HT1080 (cell line): ENCODE data around the gene PHEX. TPM values are rescaled to one million over a fixed set of nuclear protein-coding genes. Genes with fewer than 3 reads are reported as not detected.
A peak's percentile ranks its signal among the peaks of the same experiment; 100 is the strongest.

Experiments
- DNase-seq: peaks from one replicate; pipeline ENCODE4 v3.0.0-alpha.2; 2015; ENCODE audit warnings: low read depth
- polyA plus RNA-seq, 2 experiments: library from polyadenylated mRNA; depleted of rRNA; stranded (reverse); fragments of >200 nt; gene quantifications; 2 replicates each; pipeline ENCODE4 v1.2.3, GENCODE V29; 2015
- total RNA-seq: library from RNA; depleted of rRNA; stranded (reverse); fragments of >200 nt; shearing (Covaris generic); gene quantifications from 2 replicates; pipeline ENCODE4 v1.2.3, GENCODE V29; 2014; rRNA removed

PHEX gene
- total RNA-seq = 0.47 and 0.59 TPM in 2 replicates
- polyA plus RNA-seq (2015; cell fraction: cytosol; rRNA removed) = 0.91 and 1.1 TPM in 2 replicates
- polyA plus RNA-seq (2015; cell fraction: nucleus; rRNA removed) = 0.38 and 0.54 TPM in 2 replicates

GRCh38 chrX:22032084-22032483 lies at the start of gene PHEX:
Gene PHEX (plus strand): TSS chrX:22032325. CDS start chrX:22033006, 681 bp downstream.
- no peak for DNase-seq

- DNase-seq = peak; percentile 77
Observed at GRCh38 chrX:21985332-21985777, 46.8 kb upstream of the PHEX start.

- DNase-seq = no peak
Observed at GRCh38 chrX:21986596-21986995, 45.5 kb upstream of the PHEX start.

- no peak for DNase-seq
Observed at GRCh38 chrX:21989384-21989783, 42.7 kb upstream of the PHEX start.

GRCh38 chrX:21990832-21991231 lies 41.3 kb upstream of the PHEX start:
- DNase-seq = no peak

- DNase-seq = no peak
Observed at GRCh38 chrX:21991504-21991903, 40.6 kb upstream of the PHEX start.

- no peak for DNase-seq
Observed at GRCh38 chrX:21993265-21993664, 38.9 kb upstream of the PHEX start.

- DNase-seq = peak; percentile 65
Observed at GRCh38 chrX:21996872-21997455, 35.2 kb upstream of the PHEX start.

- no peak for DNase-seq
Observed at GRCh38 chrX:21998037-21998436, 34.1 kb upstream of the PHEX start.

- DNase-seq = no peak
Observed at GRCh38 chrX:22004866-22005265, 27.3 kb upstream of the PHEX start.

GRCh38 chrX:22012051-22012450 lies 20.1 kb upstream of the PHEX start:
- no peak for DNase-seq

- no peak for DNase-seq
Observed at GRCh38 chrX:22012931-22013330, 19.2 kb upstream of the PHEX start.

GRCh38 chrX:22015139-22015750 lies 16.9 kb upstream of the PHEX start:
- no peak for DNase-seq

- no peak for DNase-seq
Observed at GRCh38 chrX:22021751-22022324, 10.3 kb upstream of the PHEX start.

- DNase-seq = no peak
Observed at GRCh38 chrX:22024577-22024976, 7.5 kb upstream of the PHEX start.

- DNase-seq = no peak
Observed at GRCh38 chrX:22025751-22026150, 6.4 kb upstream of the PHEX start.

GRCh38 chrX:22026731-22027130 lies 5.4 kb upstream of the PHEX start:
- no peak for DNase-seq

- DNase-seq = no peak
Observed at GRCh38 chrX:22032506-22032905, 381 bp downstream of the PHEX start.

- no peak for DNase-seq
Observed at GRCh38 chrX:22033818-22034217, 1.7 kb downstream of the PHEX start.

GRCh38 chrX:22035236-22035635 lies 3.1 kb downstream of the PHEX start:
- no peak for DNase-seq

GRCh38 chrX:22037225-22037624 lies 5.1 kb downstream of the PHEX start:
- no peak for DNase-seq

- no peak for DNase-seq
Observed at GRCh38 chrX:22037911-22038537, 5.9 kb downstream of the PHEX start.
